ENCODE results near the gene TUBG2. TPM values are rescaled to one million over a fixed set of nuclear protein-coding genes. Genes with fewer than 3 reads are reported as not detected.

TUBG2 gene
- total and polyA plus RNA-seq, 12 donors = 14.5 to 65.1 (median 45.6) TPM

DNA sequence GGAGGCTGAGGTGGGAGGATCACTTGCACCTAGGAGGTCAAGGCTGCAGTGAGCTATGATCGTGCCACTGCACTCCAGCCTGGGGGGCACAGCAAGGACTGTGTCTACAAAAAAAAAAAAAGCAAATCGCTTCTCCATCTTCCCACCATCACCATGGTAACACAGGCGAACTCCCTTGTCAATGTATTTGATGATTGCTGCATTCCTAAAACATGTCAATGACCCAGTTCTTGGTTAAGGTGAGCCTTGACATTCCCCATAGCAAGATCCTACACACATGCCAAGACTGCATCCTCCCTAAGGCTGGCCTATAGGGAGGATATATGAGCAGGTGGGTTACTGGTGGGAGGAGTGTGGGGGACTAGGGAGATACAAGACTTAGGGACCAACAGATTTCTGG is 35.4 kb downstream of the TUBG2 start:
- peaks cover 0 to 10% of the 10 kb centered on the region in 2 donors for H3K36me3 ChIP-seq (replicated peaks in 1 of 2)
- intact Hi-C loops (cut with DNase I) = no loop called here
- no peak for DNase-seq

DNA sequence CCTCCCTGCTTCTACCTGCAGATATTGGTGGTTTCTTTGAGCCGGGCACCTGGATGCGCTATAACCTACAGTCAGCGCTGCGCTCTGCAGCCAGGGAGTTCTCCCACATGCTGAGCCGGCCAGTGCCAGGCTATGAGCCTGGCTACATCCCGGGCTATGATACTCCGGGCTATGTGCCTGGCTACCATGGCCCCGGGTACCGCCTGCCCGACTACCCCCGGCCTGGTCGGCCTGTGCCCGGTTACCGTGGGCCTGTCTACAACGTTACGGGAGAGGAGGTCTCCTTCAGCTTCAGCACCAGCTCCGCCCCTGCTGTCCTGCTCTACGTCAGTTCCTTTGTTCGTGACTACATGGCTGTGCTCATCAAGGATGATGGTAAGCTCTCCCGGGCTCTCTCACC is 36.4 kb downstream of the TUBG2 start:
- Histone ChIP-seq H3K27ac (no peak overlapping the region), H3K4me1 (replicated peaks in 1 of 2) (peaks cover 0 to 8% of the 10 kb centered on the region in 2 donors), H3K9me3 (replicated peaks in 1 of 3) (no peaks in the 10 kb centered on the region), H3K4me3 (no peak overlapping the region), H3K27me3 (no peaks in the 10 kb centered on the region), H3K36me3 (replicated peaks in 1 of 2) (peaks cover 0 to 14% of the 10 kb centered on the region in 2 donors)
- 92 to 98% (median 93%) methylated on average over 7 to 20 of the region's 20 CpGs for WGBS, 4 donors
- no peak for DNase-seq
- intact Hi-C loops (cut with DNase I) = no loop called here
- TF ChIP-seq POLR2A (IDR thresholded peaks at IDR 0.05) = no peak
- TF ChIP-seq, protein P1, sequence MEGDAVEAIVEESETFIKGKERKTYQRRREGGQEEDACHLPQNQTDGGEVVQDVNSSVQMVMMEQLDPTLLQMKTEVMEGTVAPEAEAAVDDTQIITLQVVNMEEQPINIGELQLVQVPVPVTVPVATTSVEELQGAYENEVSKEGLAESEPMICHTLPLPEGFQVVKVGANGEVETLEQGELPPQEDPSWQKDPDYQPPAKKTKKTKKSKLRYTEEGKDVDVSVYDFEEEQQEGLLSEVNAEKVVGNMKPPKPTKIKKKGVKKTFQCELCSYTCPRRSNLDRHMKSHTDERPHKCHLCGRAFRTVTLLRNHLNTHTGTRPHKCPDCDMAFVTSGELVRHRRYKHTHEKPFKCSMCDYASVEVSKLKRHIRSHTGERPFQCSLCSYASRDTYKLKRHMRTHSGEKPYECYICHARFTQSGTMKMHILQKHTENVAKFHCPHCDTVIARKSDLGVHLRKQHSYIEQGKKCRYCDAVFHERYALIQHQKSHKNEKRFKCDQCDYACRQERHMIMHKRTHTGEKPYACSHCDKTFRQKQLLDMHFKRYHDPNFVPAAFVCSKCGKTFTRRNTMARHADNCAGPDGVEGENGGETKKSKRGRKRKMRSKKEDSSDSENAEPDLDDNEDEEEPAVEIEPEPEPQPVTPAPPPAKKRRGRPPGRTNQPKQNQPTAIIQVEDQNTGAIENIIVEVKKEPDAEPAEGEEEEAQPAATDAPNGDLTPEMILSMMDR (IDR thresholded peaks at IDR 0.05) = no peak

More for the DNA sequence above, 35.4 kb downstream of the TUBG2 start:
- H3K9me3 ChIP-seq (replicated peaks in 1 of 3) = no peaks in the 10 kb centered on the region
- no peak overlapping the region for H3K27ac ChIP-seq
- peaks cover 0 to 8% of the 10 kb centered on the region in 2 donors for H3K4me1 ChIP-seq (replicated peaks in 1 of 2)
- WGBS, 4 donors = 70 to 83% (median 78%) methylated on average over 3 of the region's 3 CpGs
- no peaks in the 10 kb centered on the region for H3K27me3 ChIP-seq
- TF ChIP-seq, protein P1 (IDR thresholded peaks at IDR 0.05) = no peak
- TF ChIP-seq POLR2A (IDR thresholded peaks at IDR 0.05) = no peak
- no peak overlapping the region for H3K4me3 ChIP-seq

DNA sequence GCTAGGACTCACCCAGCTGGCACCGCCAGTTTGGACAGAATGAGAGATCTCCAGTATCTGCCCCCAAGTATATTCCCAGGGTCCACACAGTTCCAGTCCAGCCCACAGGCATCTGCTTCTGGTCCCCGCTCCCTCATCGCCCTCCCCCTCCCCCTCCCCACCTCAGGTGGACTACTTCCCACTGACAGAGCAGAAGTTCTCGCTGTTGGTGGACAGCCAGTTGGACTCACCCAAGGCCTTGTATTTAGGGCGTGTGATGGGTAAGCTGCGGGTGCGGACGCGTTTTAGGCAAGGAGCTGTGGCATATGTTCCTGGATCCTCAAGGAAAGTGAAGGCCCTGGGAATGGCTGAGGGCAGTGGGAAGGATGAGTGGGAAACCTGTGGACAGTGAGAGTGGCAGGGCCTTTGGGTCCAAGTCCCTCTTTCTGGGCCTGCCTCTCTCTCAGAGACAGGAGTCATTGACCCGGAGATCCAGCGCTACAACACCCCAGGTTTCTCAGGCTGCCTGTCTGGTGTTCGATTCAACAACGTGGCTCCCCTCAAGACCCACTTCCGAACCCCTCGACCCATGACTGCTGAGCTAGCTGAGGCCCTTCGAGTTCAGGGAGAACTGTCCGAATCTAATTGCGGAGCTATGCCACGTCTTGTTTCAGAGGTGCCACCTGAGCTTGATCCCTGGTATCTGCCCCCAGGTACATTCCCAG is 38.2 kb downstream of the TUBG2 start:
- intact Hi-C loops (cut with DNase I) = no loop called here
- Histone ChIP-seq H3K9me3 (replicated peaks in 1 of 3) (no peaks in the 10 kb centered on the region), H3K27ac (no peak overlapping the region), H3K27me3 (no peaks in the 10 kb centered on the region), H3K4me3 (no peak overlapping the region), H3K4me1 (replicated peaks in 1 of 2) (peaks cover 0 to 8% of the 10 kb centered on the region in 2 donors), H3K36me3 (replicated peaks in 1 of 2) (peaks cover 0 to 30% of the 10 kb centered on the region in 2 donors)
- 94 to 98% (median 95%) methylated on average over 13 to 19 of the region's 19 CpGs for WGBS, 4 donors
- no peak for TF ChIP-seq POLR2A (IDR thresholded peaks at IDR 0.05)
- TF ChIP-seq, protein P1 (IDR thresholded peaks at IDR 0.05) = no peak
- DNase-seq = no peak

DNA sequence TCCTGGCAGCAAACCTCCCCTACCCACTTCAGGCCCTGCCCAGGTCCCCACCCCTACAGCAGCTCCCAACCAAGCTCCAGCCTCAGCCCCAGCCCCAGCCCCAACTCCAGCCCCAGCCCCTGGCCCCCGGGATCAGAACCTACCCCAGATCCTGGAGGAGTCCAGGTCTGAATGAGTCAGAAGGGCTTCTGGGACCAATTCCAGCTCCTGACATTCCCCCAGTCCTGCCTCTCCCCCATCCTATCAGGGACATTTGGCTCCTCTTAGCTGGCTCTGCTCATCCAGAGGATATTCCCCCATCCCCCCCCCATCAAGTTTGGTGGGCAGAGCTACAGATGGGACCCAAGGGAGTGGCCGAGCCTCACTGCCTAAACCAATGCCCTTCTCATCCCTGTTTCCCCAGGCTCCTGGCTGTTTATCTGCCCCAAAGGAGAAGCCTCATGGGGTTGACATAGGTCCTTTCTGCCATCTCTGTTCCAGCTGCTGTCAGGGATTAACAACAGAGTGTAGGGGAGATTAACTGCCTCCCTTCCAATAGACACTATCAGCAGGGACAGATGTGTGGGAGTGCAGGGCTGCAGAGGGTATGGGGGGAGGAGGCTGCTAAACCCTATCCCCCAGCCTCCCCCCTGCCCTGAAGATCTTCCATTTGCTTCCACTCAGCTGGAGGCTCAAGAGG is 39.8 kb downstream of the TUBG2 start:
- peak in 6 of 7 donors; percentile 70 to 86 (median 78) for DNase-seq
- WGBS, 4 donors = 24 to 50% (median 37%) methylated on average over 1 to 2 of the region's 2 CpGs
- peaks cover 0 to 46% of the 10 kb centered on the region in 2 donors for H3K36me3 ChIP-seq (replicated peaks in 1 of 2)

More for the DNA sequence above, 39.8 kb downstream of the TUBG2 start:
- H3K27ac ChIP-seq = no peak overlapping the region
- peaks cover 0 to 8% of the 10 kb centered on the region in 2 donors for H3K4me1 ChIP-seq (replicated peaks in 1 of 2)
- H3K27me3 ChIP-seq = no peaks in the 10 kb centered on the region
- no peaks in the 10 kb centered on the region for H3K9me3 ChIP-seq (replicated peaks in 1 of 3)
- TF ChIP-seq, protein P1 (IDR thresholded peaks at IDR 0.05) = no peak
- no peak for TF ChIP-seq POLR2A (IDR thresholded peaks at IDR 0.05)
- intact Hi-C loops (cut with DNase I) = no loop called here
- H3K4me3 ChIP-seq = no peak overlapping the region

Measured in adrenal gland (tissue), 12 donors.